Left lobe of liver (tissue), 2 donors: ENCODE measurements around the gene CMIP. TPM values are rescaled to one million over a fixed set of nuclear protein-coding genes. Genes with fewer than 3 reads are reported as not detected.

Experiments
- ATAC-seq: fragments of 200-7000 bp; cut with Tn5 transposase; one replicate; pipeline ENCODE4 v1.9.1; 2020; ENCODE audit warnings: mild to moderate bottlenecking, moderate library complexity
- DNase-seq: peaks from one replicate; pipeline ENCODE4 v3.0.0-alpha.2; 2020; ENCODE audit warnings: low spot score
- total RNA-seq: library from RNA; stranded (reverse); gene quantifications from one replicate; pipeline ENCODE4 v1.2.1, GENCODE V29; 2021
- donor health status: DM: no; HTN: no; CAD: no; lungs with moderate emphysema.
- donor health status: DM: no; HTN: yes; CAD: no.

The CMIP gene
- total RNA-seq, 1 donor from 2014 or later: 15.4 TPM

GRCh38 chr16:81593481-81593880, 148.9 kb downstream of the CMIP start:
- DNase-seq (no peak), ATAC-seq (no peak)

GRCh38 chr16:81595629-81596292, 151.2 kb downstream of the CMIP start:
- no peak for DNase-seq
- no peak for ATAC-seq

- DNase-seq (no peak), ATAC-seq (peak; percentile 57)
These were observed 152.6 kb downstream of the CMIP start for GRCh38 chr16:81597079-81597658.

- DNase-seq (no peak), ATAC-seq (no peak)
These were observed 153.5 kb downstream of the CMIP start for GRCh38 chr16:81598083-81598482.

GRCh38 chr16:81599034-81599744, 154.6 kb downstream of the CMIP start:
- no peak for ATAC-seq

GRCh38 chr16:81600275-81600674, 155.7 kb downstream of the CMIP start:
- DNase-seq (no peak), ATAC-seq (no peak)

More at GRCh38 chr16:81599034-81599744, 154.6 kb downstream of the CMIP start:
- DNase-seq: no peak

- ATAC-seq (no peak), DNase-seq (no peak)
These were observed 156.4 kb downstream of the CMIP start for GRCh38 chr16:81601008-81601428.

- peak; percentile 64 for ATAC-seq
- DNase-seq: no peak
These were observed 157.1 kb downstream of the CMIP start for GRCh38 chr16:81601601-81602255.

- ATAC-seq (no peak), DNase-seq (no peak)
These were observed 157.7 kb downstream of the CMIP start for GRCh38 chr16:81602256-81602776.

- no peak for ATAC-seq
- DNase-seq: no peak
These were observed 158.2 kb downstream of the CMIP start for GRCh38 chr16:81602792-81603191.

GRCh38 chr16:81604960-81605383, 160.4 kb downstream of the CMIP start:
- ATAC-seq (no peak), DNase-seq (no peak)

GRCh38 chr16:81606039-81606438, 161.4 kb downstream of the CMIP start:
- ATAC-seq (no peak), DNase-seq (no peak)

- DNase-seq (no peak), ATAC-seq (no peak)
These were observed 162.4 kb downstream of the CMIP start for GRCh38 chr16:81607006-81607405.

- no peak for ATAC-seq
- no peak for DNase-seq
These were observed 163.4 kb downstream of the CMIP start for GRCh38 chr16:81607805-81608522.

GRCh38 chr16:81608523-81609209, 164.1 kb downstream of the CMIP start:
- DNase-seq: no peak

GRCh38 chr16:81609323-81609892, 164.8 kb downstream of the CMIP start:
- ATAC-seq (no peak), DNase-seq (no peak)

More at GRCh38 chr16:81608523-81609209, 164.1 kb downstream of the CMIP start:
- no peak for ATAC-seq

GRCh38 chr16:81610144-81610842, 165.7 kb downstream of the CMIP start:
- peak; percentile 69 for DNase-seq
- ATAC-seq: peak; percentile 81

GRCh38 chr16:81610936-81611335, 166.3 kb downstream of the CMIP start:
- ATAC-seq (no peak), DNase-seq (no peak)

GRCh38 chr16:81611721-81612120, 167.1 kb downstream of the CMIP start:
- ATAC-seq (no peak), DNase-seq (no peak)
